Stimulated activated naive CD8-positive, alpha-beta T cell treated with anti-CD3 and anti-CD28 coated beads, Interleukin-15, Interleukin-2, amounts not matched to agents 100 U/mL and 50 U/mL, for 24 hours (primary cell): ENCODE measurements around the gene ACAP1.
"Not testable (repeated sequence)": the region's sequence is repeated elsewhere in the genome, so short reads cannot be mapped to it uniquely, and the experiment has no call there.

Experiments used
- ATAC-seq: fragments of 150-1000 bp; cut with Tn5 transposase; one replicate; pipeline ENCODE4 v1.10.0; 2021
- DNase-seq: peaks from one replicate; pipeline ENCODE4 v3.0.0; 2021

Gene ACAP1

GRCh38 chr17:7355573-7355972 lies 19.2 kb downstream of the ACAP1 start:
- DNase-seq (no peak), ATAC-seq (no peak)

DNA sequence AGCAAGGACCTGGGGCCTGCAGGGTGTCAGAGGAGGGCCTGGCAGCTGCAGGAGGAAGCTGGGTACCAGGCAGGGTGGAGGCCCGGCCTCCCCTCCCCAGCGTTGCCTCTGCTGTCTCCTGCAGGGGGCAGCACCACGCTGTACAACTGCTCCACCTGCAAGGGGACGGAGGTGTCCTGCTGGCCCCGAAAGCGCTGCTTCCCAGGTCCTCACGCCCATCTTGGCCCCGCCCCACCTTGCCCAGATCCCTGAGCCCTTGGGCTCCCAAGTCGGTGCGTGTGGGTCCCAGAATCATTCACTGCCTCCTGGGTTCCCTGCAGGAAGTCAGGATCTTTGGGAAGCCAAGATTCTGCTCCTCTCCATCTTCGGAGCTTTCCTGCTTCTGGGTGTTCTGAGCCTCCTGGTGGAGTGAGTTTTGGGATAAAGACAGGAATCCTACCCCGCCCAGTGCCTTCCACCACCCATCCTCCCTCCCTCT lies 19.8 kb downstream of the ACAP1 start:
- DNase-seq: peak; percentile 92

DNA sequence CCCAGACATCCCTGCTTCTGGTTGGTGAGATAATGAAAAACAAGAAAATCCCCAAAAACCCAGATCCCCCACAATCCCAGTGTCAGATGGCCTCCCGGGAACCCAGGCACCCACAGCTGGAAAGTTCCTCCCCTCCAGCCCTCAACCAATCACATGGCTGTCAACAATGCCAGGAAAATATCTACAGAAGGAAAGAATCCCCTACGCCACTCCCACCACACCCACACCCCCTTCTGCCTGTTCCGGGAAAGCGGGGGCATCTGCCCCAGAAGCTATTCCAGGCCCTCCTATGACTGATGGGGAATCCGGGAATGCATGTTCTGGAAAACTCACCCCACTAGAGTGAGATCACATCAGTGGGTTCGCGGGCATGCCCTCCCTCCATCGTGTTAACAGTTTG lies 20.4 kb downstream of the ACAP1 start:
- ATAC-seq (no peak), DNase-seq (no peak)

More for the DNA sequence above, 19.8 kb downstream of the ACAP1 start:
- ATAC-seq: peak; percentile 75

DNA sequence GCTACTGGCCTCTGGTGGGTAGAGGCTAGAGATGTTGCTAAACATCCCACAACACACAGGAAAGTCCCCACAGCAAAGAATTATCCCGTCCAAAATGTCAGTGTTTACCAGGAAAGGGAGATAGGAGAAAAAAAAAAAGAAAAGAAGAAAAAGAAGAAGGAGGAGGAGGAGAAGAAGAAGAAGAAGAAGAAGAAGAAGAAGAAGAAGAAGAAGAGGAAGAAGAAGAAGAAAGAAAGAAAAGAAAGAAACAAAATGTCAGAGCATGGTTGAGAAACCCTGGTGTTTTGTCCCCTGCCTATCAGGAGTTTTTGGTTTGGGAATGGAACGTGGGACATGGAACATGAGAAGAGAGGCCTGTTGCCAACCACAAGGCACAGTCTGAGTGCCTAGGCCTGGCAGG lies 21.1 kb downstream of the ACAP1 start:
- ATAC-seq (no peak), DNase-seq (no peak)

DNA sequence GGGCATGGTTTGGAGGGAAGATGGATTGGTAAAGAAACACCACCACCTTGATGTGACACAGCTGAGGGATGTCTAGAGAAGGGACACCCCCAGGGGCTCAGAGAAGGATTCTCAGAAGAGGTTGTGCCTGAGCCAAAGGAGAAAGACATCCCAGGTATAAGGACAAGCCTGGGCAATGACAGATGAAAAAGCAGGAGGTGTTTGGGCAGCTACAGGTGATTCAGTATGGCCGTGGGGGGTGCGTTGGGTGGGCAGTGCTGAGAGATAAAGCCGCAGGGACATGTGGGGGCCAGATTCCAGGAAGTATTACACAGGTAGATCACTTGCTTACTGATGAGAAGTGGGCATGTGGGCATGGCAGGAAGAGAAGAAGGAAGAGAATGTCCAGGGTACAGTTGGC lies 25.6 kb downstream of the ACAP1 start:
- no peak for ATAC-seq
- no peak for DNase-seq

DNA sequence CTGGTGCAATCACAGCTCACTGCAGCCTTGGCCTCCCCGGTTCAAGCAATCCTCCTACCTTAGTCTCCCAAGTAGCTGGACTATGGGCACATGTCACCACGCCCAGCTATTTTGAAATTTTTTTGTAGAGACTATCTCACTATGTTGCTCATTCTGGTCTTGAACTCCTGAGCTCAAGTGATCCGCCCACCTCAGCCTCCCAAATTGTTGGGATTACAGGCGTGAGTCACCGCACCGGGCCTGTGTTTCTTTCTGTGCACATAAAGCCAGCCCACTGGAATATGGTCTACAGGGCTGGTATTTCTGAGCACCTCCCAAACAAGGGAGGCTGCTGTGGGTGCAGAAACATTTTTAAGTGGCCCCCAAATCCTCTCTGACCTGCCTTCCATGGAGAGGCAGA lies 27.0 kb downstream of the ACAP1 start:
- no peak for ATAC-seq
- DNase-seq: no peak

GRCh38 chr17:7365963-7366362 lies 29.6 kb downstream of the ACAP1 start:
- DNase-seq, ATAC-seq: not testable (repeated sequence)

DNA sequence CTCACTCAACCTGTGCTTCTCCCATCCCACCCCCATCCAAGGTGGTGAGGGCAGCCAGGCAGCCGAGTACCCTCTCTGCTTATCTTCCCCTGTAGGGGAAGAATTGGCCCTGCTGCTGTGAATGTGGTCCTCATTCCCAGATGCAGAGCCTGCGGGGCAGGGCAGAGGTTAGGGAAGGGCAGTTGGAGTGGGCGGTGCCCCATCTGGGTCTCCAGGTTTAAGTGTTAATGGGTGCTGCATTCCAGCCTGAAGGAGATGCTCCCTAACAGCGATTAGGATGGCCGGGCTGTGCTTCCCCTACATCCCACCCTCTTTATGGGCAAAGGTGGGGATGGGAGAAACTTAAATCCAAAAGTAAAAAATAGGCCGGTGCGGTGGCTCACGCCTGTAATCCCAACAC lies 30.8 kb downstream of the ACAP1 start:
- DNase-seq (no peak), ATAC-seq (no peak)

DNA sequence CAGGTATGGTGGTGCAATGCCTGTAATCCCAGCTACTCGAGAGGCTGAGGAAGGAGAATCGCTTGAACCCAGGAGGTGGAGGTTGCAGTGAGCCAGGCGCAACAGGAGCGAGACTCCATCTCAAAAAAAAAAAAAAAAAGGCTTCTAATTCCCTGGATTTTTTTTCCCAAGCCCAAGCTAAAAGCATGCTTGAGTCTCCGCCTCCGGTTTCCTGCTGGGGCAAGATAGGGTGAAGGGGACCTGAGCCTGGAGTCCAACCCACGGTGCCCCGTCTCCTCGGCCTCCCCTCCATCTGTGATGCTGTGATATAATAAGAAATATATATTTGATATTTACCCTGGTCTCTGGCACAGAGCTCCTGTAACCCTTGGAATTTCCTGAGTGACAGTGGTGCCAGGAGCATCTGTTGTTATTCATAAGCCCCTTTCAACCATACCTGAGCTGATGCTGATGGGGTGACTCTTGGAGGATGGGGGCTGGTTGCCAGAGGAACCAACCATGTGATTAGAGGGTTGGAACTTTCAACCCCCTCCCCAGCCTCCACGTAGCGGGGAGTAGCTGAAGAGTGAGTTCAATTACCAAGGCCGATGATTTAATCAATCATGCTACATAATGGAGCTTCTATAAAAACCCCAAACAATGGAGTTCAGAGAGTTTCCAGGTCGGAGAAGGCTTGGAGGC lies 31.7 kb downstream of the ACAP1 start:
- no peak for ATAC-seq
- no peak for DNase-seq

DNA sequence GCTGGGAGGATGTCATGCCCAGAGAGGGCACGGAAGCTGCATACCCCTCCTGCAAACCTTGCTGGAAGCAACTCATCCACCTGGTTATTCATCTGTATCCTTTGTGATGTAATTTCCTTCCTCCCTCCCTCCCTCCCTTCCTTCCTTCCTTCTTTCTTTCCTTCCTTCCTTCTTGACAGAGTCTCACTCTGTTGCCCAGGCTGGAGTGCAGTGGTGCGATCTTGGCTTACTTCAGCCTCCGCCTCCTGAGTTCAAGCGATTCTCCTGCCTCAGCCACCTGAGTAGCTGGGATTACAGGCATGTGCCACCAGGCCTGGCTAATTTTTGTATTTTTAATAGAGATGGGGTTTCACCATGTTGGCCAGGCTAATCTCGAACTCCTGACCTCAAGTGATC lies 32.3 kb downstream of the ACAP1 start:
- DNase-seq, ATAC-seq: not testable (repeated sequence)

- ATAC-seq: no peak
- DNase-seq: no peak
Measured at GRCh38 chr17:7369825-7370224, 33.5 kb downstream of the ACAP1 start.

GRCh38 chr17:7370853-7371252 lies 34.5 kb downstream of the ACAP1 start:
- no peak for ATAC-seq
- no peak for DNase-seq

DNA sequence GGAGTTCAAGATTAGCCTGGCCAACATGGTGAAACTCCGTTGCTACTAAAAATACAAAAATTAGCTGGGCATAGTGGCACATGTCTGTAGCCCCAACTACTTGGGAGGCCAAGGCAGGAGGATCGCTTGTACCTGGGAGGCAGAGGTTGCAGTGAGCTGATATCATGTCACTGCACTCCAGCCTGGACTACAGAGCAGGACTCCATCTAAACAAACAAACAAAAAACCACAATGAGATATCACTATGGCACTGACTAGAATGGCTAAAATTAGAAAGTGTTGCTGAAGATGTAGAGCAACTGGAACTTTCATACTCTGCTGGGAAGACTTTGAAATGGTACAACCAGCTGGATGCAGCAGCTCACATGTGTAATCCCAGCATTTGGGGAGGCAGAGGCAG lies 38.0 kb downstream of the ACAP1 start:
- DNase-seq (no peak), ATAC-seq (no peak)

DNA sequence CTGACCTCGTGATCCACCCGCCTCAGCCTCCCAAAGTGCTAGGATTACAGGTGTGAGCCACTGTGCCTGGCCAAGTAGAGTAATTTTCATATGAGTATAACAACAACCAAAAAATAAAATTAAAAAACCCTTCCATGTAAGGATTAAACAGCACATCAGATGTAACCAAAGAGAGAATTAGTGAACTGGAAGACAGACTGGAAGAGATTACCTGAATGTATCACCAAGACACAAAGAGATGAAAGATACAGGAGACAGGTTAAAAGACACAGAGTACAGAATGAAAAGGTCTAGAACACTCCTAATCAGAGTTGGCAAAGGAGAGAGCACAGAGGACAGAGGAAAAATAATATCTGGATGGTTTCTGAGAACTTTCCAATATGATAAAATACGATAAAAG lies 42.8 kb downstream of the ACAP1 start:
- ATAC-seq (no peak), DNase-seq (no peak)

DNA sequence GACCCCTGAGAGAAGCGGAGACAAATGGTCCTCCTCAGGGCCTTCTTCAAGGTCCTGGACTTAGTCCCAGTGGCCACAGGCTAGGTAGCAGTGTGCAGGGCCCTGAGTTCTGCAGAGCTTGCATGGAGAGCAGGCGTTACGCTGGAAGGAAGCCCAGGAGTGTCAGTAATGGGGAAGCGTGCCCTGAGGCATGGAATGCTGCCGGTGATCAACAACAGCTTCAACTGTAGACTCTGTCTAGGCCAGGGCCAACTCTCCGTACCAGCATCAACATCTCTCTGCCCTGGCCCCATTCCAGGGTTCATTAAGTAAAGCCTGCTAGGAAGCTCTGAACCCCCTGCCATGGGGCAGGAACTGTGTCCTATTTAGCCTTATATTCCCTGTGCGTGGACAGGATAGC lies 44.0 kb downstream of the ACAP1 start:
- no peak for DNase-seq
- ATAC-seq: no peak

- ATAC-seq (no peak), DNase-seq (no peak)
Measured at GRCh38 chr17:7380855-7381683, 44.7 kb downstream of the ACAP1 start, which contains the start of gene TNK1. TNK1 (plus strand) TSS chr17:7381089; CDS start chr17:7382927, 1,838 bp downstream.

GRCh38 chr17:7382901-7383300 lies 46.6 kb downstream of the ACAP1 start:
- DNase-seq (no peak), ATAC-seq (no peak)

DNA sequence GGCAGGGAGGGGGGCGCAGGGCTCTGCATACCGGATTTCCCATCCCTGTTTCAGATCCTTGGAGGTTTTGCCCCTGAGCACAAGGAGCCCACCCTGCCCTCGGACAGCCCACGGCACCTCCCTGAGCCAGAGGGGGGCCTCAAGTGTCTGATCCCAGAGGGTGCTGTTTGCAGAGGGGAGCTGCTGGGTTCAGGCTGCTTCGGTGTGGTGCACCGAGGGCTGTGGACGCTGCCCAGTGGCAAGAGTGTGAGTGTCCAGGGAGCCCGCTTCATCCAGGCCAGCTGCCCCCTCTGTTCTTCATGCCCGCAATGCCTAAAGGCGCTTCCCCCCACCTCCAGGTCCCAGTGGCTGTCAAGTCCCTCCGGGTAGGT lies 47.0 kb downstream of the ACAP1 start:
- DNase-seq (no peak), ATAC-seq (no peak)

- DNase-seq (peak; percentile 82), ATAC-seq (peak; percentile 97)
Measured at GRCh38 chr17:7383742-7384488, 47.6 kb downstream of the ACAP1 start.

- ATAC-seq: no peak
Measured at GRCh38 chr17:7384489-7385081, 48.3 kb downstream of the ACAP1 start.

DNA sequence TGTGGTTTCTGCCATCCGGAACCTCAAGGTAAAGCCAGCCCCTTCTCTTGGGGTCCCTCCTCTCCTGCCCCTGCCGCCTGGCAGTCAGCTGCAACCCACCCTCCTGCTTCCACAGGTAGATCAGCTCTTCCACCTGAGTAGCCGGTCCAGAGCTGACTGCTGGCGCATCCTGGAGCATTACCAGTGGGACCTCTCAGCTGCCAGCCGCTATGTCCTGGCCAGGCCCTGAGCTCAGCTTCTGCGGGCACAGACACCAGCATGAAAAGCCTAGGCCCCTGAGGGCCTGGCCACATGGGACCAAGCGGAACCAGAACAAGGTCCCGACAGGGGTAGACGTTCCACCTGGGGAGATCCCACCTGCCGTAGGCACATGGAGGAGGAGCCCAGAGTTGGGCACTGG lies 52.5 kb downstream of the ACAP1 start:
- ATAC-seq: no peak
- DNase-seq: no peak

More at GRCh38 chr17:7384489-7385081, 48.3 kb downstream of the ACAP1 start:
- no peak for DNase-seq
